A673 (cell line): Measurements from ENCODE around the gene EEFSEC.

ENCODE experiments used
- CTCF ChIP-seq: fragments of 300-800, 200-600 bp; sonication (generic); conservative IDR thresholded peaks from 2 replicates; pipeline ENCODE4 v1.5.1; 2017; ENCODE audit warnings: low read depth, mild to moderate bottlenecking, antibody characterized with exemption, low read length, moderate library complexity, mixed read lengths
- EZH2 ChIP-seq: fragments of 200-600 bp; sonication (generic); IDR thresholded peaks from 2 replicates; pipeline ENCODE4 v1.6.1; 2017; ENCODE audit warnings: borderline replicate concordance, low read depth, mild to moderate bottlenecking, mixed read lengths, antibody characterized with exemption, low read length; ENCODE audit not compliant: poor library complexity, severe bottlenecking

- TF ChIP-seq CTCF (no peak), EZH2 (no peak)
Observed at GRCh38 chr3:128166971-128167453, 13.7 kb downstream of the EEFSEC start.
